Suprapubic skin (tissue), 4 donors: ENCODE measurements around the gene LASP1NB.

Source experiments
- DNase-seq, 2 donors: peaks; one replicate each; pipeline ENCODE4 v3.0.0-alpha.2; 2019; ENCODE audit warnings: low spot score in 2 of 2
- H3K27ac ChIP-seq: fragments of 200-600 bp; sonication (generic); one replicate; pipeline ENCODE4 v1.5.1; 2019
- H3K27me3 ChIP-seq: fragments of 200-600 bp; sonication (generic); one replicate; pipeline ENCODE4 v1.5.1; 2019
- H3K36me3 ChIP-seq: fragments of 200-600 bp; sonication (generic); one replicate; pipeline ENCODE4 v1.5.1; 2019
- H3K4me1 ChIP-seq: fragments of 200-600 bp; sonication (generic); one replicate; pipeline ENCODE4 v1.5.1; 2019
- H3K4me3 ChIP-seq: fragments of 200-600 bp; sonication (generic); one replicate; pipeline ENCODE4 v1.5.1; 2019; ENCODE audit warnings: mild to moderate bottlenecking
- H3K9me3 ChIP-seq: fragments of 200-600 bp; sonication (generic); one replicate; pipeline ENCODE4 v1.5.1; 2019
- CTCF ChIP-seq, 2 donors: fragments of 200-600 bp in 1 of 2; fragments of 450-650 bp in 1 of 2; sonication (generic) in 1 of 2; IDR thresholded peaks; one replicate each; pipeline ENCODE4 v1.5.1; 2016 to 2019; ENCODE audit warnings: antibody characterized with exemption in 2 of 2, mild to moderate bottlenecking in 1 of 2, moderate library complexity in 1 of 2
- EP300 ChIP-seq: sonication (generic); formaldehyde crosslinking; IDR thresholded peaks from one replicate; pipeline ENCODE4 v1.6.1; 2017; ENCODE audit warnings: antibody characterized with exemption
- POLR2A ChIP-seq, 2 donors: fragments of 450-650 bp; IDR thresholded peaks; one replicate each; pipeline ENCODE4 v1.6.1; 2017; ENCODE audit warnings: antibody characterized with exemption in 2 of 2, mild to moderate bottlenecking in 2 of 2, moderate library complexity in 2 of 2
- POLR2AphosphoS5 ChIP-seq, 3 donors: sonication (generic); formaldehyde crosslinking; IDR thresholded peaks; one replicate each; pipeline ENCODE4 v1.6.1; 2017; ENCODE audit warnings: antibody characterized with exemption in 3 of 3
- WGBS: methylation state at CpG from one replicate; pipeline ENCODE4 v1.1.5; 2018; 5-methylcytosine and 5-hydroxymethylcytosine counted together

The LASP1NB gene

GRCh38 chr17:38888842-38889241 lies 36.6 kb upstream of the LASP1NB start:
- no peak for DNase-seq

GRCh38 chr17:38889745-38890409 lies 35.5 kb upstream of the LASP1NB start:
- H3K27ac ChIP-seq: no peak overlapping the region
- H3K4me1 ChIP-seq: peaks cover 51% of the 10 kb centered on the region
- DNase-seq: no peak

More at GRCh38 chr17:38888842-38889241, 36.6 kb upstream of the LASP1NB start:
- 89% methylated on average over 9 of the region's 9 CpGs for WGBS
- Histone ChIP-seq H3K4me1 (peaks cover 55% of the 10 kb centered on the region), H3K9me3 (no peaks in the 10 kb centered on the region), H3K27me3 (no peaks in the 10 kb centered on the region), H3K36me3 (peaks cover 61% of the 10 kb centered on the region), H3K4me3 (no peak overlapping the region), H3K27ac (no peak overlapping the region)
- TF ChIP-seq EP300 (no peak), POLR2A (IDR thresholded peaks at IDR 0.05) (no peak), CTCF (IDR thresholded peaks at IDR 0.05) (no peak), POLR2AphosphoS5 (IDR thresholded peaks at IDR 0.05) (no peak)

GRCh38 chr17:38890410-38890746 lies 35.0 kb upstream of the LASP1NB start:
- DNase-seq: no peak
- TF ChIP-seq EP300 (no peak), CTCF (IDR thresholded peaks at IDR 0.05) (no peak), POLR2A (IDR thresholded peaks at IDR 0.05) (no peak), POLR2AphosphoS5 (IDR thresholded peaks at IDR 0.05) (no peak)
- Histone ChIP-seq H3K27ac (no peak overlapping the region), H3K4me3 (no peak overlapping the region), H3K27me3 (no peaks in the 10 kb centered on the region), H3K4me1 (peaks cover 46% of the 10 kb centered on the region), H3K36me3 (peaks cover 70% of the 10 kb centered on the region), H3K9me3 (no peaks in the 10 kb centered on the region)
- 87% methylated on average over 5 of the region's 8 CpGs for WGBS

More at GRCh38 chr17:38889745-38890409, 35.5 kb upstream of the LASP1NB start:
- TF ChIP-seq CTCF (IDR thresholded peaks at IDR 0.05): no peak
- TF ChIP-seq POLR2A (IDR thresholded peaks at IDR 0.05): no peak
- TF ChIP-seq POLR2AphosphoS5 (IDR thresholded peaks at IDR 0.05): no peak
- no peak for TF ChIP-seq EP300
- Histone ChIP-seq H3K4me3 (no peak overlapping the region), H3K36me3 (peaks cover 71% of the 10 kb centered on the region), H3K9me3 (no peaks in the 10 kb centered on the region), H3K27me3 (no peaks in the 10 kb centered on the region)
- 86% methylated on average over 9 of the region's 12 CpGs for WGBS

GRCh38 chr17:38891441-38891840 lies 34.0 kb upstream of the LASP1NB start:
- 81% methylated on average over 8 of the region's 8 CpGs for WGBS
- no peak overlapping the region for H3K27ac ChIP-seq
- TF ChIP-seq CTCF (IDR thresholded peaks at IDR 0.05): no peak
- no peak for TF ChIP-seq EP300
- TF ChIP-seq POLR2A (IDR thresholded peaks at IDR 0.05): no peak
- no peak for TF ChIP-seq POLR2AphosphoS5 (IDR thresholded peaks at IDR 0.05)
- peaks cover 44% of the 10 kb centered on the region for H3K4me1 ChIP-seq
- no peaks in the 10 kb centered on the region for H3K9me3 ChIP-seq
- no peaks in the 10 kb centered on the region for H3K27me3 ChIP-seq
- H3K4me3 ChIP-seq: no peak overlapping the region
- DNase-seq: no peak
- H3K36me3 ChIP-seq: peaks cover 76% of the 10 kb centered on the region

- Histone ChIP-seq H3K9me3 (no peaks in the 10 kb centered on the region), H3K36me3 (peaks cover 76% of the 10 kb centered on the region), H3K4me3 (no peak overlapping the region), H3K4me1 (peaks cover 44% of the 10 kb centered on the region), H3K27me3 (no peaks in the 10 kb centered on the region), H3K27ac (no peak overlapping the region)
- TF ChIP-seq POLR2AphosphoS5 (IDR thresholded peaks at IDR 0.05) (no peak), EP300 (no peak), CTCF (IDR thresholded peaks at IDR 0.05) (no peak)
- DNase-seq: no peak
- WGBS: 90% methylated on average over 4 of the region's 4 CpGs
Measured at GRCh38 chr17:38892083-38892482, 33.3 kb upstream of the LASP1NB start.
